ENCODE data around the gene HDAC7.

HDAC7 gene

DNA sequence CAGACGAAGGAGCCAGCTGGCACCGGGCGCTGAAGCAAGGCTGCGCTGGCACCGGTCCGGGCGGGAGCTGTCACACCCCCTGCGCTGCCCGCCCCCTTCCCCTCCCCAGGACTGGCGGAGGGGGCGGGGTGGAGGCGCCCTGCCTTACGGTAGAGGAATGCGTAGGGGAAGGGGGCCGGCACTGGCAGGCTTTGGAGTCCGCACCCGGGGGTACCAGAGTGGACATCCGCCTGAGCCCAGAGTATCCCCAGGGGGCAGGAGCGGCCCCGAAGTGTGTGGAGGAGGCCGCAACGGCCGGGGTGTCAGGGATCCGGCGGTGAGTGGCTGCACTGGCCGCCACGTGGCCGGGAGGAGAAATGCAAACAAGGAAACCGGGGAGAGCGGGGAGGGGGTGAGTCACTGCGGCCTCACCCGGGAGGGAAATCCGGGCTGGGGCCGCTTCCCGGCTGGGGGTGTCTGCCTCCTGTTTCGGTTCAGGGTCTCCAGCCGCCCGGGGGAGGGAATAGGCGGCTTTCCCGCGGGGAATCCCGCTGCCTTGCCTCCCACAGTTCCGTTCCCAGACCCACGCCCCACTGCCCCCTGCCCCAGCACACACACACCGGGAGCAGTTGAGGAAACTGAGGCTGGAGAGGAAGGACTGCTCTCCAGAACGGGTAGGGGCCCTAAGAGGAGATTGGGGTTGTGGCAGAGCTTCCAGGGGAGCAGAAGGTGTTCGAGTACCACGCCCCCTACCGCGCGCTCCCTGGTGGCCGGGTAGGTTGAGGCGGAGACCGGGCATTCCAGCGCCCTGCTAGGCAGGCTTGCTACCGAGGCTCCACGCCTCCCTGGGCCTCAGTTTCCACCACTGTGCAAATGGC is 60.6 kb downstream of the HDAC7 start, which contains the start of gene RAPGEF3:
RAPGEF3 (minus strand) TSS at position 47 of the 857 bp plus-strand sequence. CDS start 324 bp downstream, outside the sequence.
- peak; percentile 69 for DNase-seq (ENCODE audit: low read depth)

DNA sequence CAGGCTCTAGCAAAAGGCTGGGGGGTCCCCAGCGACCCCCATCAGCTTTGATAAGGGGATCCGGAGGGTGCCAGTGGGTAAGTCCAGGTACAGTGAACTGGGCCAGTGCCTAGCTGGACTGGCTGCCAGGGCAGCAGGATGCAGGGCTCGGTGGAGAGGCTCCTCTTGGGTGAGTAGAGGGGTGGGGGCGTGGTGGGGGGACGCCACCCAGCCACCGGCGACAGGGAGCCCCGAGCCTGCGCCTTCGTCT is 61.2 kb downstream of the HDAC7 start:
- DNase-seq (ENCODE audit: low read depth), result no peak

DNA sequence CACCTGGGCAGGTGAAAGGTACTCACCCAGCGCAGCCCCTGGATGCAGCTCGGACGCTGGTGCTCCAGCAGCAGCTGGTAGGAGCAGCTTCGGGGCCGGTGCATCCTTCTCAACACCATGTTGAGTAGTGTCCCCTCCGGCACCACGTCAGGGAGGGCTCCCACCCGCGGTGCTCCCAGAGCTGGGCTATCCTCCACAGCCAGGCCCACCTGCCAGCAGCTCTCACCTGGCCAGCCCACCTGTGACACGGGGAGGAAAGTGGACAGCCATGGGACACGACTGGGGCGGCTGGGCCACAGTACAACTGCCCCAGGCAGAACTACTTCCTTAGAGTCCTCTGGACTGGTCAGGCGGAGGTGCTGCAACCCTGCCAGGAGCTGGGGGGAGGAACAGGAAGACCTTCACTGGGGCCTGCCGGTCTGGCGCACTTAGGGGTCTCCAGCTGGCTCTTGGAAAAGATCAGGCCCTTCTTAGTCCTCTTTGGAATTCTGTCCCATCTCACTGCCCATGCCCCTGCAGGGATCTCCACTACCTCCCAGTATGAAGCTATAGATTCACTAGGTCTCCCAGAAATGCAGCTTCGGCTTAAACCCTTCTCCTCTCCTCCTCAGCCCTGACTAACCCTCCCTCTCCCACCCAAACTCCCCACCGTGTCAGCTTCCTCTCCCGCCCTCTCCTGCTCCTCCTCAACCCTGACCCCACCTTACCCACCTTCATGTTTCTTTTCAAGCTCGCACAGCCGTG is 61.7 kb downstream of the HDAC7 start:
- no peak for DNase-seq (ENCODE audit: low read depth)

DNA sequence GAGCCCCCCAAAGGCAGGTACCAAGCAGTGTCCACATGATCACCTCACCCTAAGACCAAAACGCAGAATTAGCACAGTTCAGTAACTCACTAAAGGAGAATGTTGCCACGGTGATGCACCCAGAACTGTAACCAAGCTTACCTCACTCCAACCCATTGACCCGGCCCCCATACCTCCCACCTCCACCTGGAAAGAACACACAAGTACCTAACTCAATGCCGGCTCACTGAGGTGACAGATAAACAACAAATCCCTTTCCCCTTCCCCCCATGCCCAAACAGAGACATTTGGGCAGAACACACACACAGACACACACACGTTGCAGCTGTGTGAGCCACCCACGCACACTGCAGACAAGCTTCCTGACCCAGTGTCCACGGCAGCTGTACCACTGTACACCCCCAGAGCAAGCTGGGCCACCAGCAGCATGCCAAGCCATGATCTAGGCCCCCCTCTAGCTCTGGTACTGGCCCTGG is 62.3 kb downstream of the HDAC7 start:
- no peak for DNase-seq (ENCODE audit: low read depth)

DNA sequence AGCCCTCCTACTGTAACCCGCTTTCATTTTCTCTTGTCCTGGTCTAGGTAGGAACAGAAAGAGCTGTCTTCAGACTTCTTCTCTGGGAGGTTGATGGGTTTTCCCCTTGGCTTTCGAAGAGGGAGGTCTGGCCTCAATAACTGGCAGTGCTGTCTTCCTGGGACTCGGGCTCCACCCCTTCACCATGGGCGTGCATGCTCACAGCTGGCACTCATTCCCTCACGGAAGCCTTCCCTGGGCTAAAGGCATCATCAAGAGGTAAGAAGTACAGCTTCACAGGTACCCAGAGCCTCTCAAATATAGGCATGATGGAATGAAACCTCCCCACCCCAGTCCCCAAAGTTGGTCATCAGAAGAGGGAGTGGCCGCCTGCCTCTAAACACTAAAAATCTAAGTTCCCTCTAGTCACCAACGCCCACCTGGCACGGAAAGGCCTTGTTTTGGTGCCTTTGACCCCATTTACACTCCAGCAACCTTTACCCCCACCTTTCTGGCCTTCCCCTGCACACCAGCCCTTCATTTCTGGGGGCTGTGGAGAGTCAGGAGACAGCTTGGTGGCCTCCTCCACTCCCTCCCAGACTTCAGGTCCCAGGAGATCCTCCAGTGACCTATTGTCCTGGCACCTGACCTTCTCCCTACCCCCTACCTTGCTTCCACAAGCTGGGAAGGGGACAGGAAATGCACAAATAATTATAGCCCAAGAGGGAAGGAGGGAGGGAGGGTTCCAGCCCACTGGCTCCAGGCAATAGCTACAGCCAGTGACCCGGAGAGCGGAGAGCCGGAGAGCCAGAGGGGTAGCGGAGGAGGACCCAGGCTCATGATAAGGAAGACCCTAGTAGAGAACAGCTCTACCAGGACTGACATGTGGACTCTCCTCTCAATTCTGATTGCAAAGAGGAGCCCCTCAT is 63.8 kb downstream of the HDAC7 start:
- DNase-seq (ENCODE audit: low read depth), result no peak

DNA sequence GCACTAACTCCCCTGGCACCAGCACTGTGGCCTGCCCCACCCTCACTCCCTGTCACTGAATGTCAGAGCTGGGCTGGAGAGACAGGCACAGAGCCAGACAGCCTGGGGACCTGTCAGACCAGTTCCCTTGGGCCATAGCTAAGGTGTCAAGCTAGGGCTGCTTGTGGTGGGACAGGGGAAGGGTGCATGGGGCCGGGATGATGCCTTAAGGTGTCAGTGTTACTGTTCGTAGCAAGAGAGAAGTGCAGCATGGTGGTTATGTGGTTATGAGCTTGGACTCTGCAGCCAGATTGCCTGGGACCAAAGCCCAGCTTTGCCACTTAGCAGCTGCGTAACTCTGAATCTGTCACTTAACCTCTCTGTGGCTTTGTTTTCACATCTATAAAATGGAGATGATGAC is 64.8 kb downstream of the HDAC7 start:
- DNase-seq (ENCODE audit: low read depth), result no peak

DNA sequence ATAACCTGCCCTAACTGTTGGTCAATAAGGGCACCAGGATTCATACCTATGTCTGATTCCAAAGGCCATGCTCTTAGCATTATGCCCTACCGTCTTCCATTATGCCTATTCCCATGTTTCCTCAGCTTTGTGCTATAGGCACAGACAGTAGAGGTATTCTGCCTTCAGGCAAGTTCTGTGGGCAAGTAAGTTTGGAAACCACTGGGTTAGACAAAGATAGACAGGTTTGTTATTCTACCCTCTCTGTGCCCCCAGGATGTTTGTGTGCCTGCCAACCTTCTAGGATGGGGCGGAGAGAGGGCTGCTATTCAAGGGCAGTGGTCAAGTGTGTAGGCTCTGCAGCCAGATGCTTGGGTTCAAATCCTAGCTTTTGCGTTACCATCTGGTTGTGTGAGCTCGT is 65.6 kb downstream of the HDAC7 start:
- DNase-seq (ENCODE audit: low read depth), result no peak

DNA sequence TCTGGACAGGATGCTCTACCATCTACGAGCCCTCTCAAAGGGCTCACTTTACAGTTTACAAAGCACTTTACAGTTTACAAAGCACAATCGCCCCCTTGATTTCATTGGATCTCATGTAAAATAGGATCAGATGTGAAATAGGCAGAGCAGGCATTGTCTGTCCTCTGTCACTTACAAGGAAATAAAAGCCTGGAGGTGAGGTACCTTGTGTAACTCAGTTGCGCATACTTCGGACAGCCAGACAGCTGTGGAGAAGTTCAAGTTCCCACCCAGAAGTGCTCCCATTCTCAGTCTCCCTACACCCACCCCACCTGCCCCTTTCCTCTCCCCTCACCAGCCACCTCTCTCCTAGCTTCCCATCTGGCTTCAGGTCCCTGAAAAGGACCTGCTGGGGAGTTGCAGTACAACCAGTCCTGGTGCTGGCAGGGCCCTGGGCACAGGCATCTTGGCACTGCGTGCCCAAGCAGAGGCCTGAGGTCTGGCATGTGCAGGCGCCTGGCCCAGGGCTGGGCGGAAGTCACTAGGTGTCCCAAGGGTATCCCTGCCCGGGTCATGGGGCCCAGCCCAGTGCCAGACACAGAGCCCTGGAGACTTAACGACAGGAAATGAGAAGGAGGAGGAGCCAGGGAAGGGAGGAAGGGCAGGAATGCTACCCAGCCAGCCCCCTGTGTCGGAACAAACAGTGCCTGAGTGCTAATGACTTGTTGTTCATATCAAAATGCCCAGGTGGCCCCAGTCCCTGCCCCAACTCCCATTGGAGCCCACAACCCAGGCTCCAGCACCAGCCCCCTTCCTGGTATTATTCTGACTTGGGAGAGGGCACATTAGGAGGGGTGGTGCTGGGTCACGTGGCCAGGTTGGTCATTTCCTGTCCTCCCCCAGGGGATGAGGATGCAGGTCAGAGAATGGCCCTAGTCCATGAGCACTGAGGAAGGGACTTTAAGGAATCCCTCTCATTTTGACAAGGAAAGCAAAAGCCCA is 66.4 kb downstream of the HDAC7 start:
- no peak for DNase-seq (ENCODE audit: low read depth)

DNA sequence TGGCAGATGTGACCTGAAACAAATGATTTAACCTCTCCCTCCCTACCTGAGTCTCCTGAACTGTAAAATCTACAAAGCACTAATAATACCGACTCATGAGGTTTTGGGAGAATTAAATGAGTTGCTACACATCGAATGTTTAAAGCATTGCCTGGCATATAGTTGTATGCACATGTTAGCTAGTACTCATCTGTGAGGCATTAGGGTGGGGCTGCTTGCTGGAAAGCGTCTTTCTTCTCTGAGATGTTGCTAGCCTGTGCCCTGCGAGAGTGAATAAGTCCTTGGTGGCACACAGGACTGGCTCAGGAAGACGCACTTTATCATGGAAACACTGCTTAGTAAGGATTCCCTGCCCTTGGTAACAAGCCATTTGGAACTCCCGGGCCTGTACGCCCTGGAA is 67.2 kb downstream of the HDAC7 start:
- DNase-seq (ENCODE audit: low read depth), result peak; percentile 54

DNA sequence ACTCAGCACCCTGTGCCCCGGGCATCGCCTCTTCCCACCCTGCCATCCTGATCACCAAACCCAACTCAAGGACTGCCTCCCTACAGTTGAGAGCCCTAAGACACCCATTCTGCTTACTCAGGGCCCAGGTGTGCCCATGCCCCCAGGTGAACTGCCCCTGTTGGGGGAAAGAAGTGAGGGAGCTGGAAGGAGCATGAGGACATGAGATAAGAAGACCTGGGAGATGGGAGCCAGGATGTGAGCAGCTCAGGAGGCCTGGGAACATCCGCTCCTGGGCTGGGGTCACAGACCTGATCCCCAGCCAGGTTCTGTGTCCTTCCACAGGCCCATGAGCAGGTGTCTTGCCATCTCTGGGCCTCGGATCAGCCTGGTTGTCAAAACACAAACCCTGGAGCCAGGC is 67.6 kb downstream of the HDAC7 start:
- DNase-seq (ENCODE audit: low read depth), result no peak

DNA sequence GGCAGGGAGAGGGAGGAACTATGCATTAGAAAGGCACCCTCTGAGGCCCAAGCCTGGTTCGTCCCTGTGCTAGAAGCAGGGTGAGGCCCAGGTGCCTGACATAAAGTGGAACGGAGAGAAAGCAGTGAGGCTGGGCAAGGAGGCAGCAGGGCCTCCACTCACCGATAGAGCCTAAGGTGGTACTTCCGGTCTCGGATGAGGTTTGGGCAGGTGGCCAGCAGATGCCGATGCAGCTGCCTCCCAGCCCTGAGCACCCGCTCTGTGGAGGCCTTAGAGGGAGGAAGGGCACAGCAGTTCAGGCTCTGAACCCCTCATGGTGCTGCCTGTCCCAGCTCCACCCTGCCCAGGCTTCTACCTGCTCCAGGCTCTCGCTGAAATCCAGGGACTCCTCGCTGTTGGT is 68.1 kb downstream of the HDAC7 start:
- DNase-seq (ENCODE audit: low read depth), result no peak

DNA sequence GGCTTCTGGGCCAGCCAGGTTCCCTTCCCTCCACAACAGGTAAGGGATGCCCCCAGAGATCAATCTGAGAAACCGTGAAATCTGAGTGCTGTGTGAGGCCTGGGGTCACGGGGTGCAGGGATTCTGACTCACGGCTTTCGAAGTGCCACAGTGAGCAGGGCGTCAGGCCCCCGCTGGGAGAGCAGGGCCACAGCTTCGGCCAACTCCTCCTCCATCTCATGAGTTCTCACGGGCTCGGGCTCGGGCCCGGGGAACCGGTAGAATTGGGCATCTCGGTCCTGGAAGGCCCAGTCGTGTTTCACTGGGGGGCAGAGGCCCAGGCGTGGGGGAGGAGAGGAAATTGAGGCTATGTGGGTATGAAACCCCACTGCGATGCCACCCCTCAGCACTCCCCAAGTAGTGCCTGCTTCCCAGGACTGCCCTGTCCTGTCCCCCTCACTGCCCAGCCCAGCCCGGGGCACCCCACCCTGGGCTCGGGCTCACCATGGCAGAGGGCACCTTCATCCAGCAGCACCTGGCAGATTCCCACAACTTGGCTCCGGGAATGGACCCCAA is 68.7 kb downstream of the HDAC7 start:
- no peak for DNase-seq (ENCODE audit: low read depth)

DNA sequence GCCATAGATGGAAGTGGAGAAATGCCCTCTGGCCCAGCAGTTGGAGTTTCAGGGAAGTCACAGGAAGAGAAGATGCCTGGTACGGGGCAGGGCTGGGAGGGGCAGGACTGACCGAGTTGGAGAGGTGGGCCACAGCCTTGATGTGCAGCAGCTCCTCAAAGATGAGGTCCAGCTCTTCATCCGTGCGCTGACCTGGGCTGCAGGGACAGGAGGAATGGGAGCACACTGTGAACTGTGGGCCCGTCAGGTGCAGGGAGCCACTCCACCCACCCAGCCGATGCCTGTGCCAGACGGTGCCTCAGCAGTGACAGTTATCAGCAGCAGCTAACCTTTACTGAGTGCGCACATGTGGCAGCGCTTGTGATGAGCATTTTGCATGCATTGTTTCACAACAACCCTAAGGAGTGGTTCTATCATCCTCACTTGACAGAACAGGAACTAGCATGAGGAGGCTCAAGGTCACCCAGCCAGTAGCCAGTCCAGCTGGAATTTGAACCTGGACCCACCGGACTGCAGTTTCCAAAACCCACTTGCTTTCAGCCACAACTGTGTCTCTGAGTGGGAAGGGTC is 69.4 kb downstream of the HDAC7 start:
- no peak for DNase-seq (ENCODE audit: low read depth)

DNA sequence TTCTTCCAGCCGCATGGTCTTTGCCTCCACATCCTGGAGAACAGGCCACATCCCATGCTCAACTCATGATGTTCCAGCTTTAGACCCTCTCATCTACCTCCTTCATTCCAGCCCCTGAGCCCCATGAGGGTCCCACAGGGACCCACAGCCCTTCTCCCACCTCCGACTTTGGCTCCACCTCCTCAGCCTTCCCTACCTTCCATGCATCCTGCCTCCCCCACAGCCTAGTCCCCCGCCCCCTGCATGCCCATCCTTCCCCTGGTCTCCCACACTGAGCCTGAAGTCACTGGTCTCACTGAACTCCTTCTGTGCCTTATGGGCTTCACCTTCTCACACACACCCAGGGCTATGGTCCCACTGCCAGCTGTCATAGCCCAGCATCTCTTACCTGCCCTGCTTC is 70.8 kb downstream of the HDAC7 start:
- no peak for DNase-seq (ENCODE audit: low read depth)

DNA sequence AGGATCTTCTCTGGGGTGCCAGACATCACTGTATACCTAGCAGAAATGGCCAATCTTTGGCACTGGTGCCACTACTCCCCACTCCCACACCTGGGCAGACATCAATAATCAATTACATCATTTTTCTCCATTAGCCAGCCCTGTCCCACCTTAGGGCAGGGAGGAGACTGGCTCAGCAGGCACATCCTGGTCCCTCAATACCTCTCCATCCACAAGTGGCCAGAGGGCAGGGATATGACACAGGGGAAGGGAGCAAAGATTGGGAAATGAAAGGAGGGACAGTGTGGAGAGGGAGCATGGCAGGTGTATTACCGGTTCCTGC is 71.2 kb downstream of the HDAC7 start:
- no peak for DNase-seq (ENCODE audit: low read depth)

DNA sequence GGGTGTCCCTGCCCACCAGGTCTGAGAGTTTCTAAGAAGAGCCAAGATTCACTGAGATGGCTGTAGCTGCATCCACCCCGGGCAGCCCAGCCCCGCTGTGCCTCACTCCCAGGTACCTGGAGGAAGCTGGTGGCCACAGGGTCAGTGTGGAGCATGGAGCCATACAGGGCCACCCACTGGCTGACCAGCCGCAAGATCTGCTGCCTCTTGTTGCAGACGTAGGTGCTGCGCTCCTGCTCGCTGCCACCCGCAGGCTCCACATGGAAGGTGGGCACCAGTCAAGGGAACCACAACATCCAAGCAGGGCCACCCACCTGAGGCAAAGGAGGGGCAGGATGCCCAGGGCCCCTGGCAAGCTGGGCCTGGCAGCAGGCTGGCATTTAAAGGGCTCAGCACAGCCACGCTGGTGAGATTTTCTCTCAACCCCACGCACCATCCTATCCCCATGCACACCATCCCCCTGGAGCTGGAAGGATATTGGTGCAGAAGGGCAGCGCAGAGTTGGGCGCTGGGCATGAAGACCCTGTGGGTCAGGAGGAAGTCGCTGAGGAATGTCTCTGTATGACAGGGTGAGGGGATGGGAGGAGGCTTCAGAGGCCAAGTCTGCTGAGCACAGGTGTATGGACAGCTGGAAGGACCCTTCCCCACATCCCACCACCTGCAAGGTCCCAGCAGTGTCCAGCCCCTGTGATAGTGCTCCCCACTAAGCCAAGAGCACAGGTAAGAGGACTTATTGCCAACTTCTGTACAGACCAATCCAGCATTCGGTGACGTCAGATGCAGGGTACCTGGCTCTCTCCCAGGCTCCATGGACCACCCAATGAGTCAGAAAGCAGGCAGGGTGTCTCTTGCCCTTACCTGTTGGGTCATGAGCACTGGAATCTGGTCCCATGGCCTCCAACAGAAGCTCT is 71.9 kb downstream of the HDAC7 start:
- no peak for DNase-seq (ENCODE audit: low read depth)

DNA sequence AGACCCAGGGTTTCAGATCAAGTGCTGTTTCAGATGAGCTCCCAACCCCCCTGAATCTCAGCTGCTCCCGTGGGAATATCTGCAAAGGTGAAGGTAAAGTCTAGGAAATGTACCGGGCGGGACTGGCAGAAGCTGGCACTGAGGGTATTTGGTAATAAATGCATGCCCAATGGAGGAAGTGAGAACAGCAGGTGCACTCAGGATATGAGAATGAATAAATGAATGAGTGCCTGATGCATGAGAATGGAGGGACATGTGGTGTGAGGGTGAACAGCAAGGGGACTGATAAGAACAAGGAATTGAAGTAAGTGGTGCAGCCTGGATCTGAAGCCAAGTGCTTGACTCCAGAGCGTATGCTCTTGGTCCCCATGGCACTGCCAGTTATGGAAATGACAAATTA is 72.6 kb downstream of the HDAC7 start:
- no peak for DNase-seq (ENCODE audit: low read depth)

DNA sequence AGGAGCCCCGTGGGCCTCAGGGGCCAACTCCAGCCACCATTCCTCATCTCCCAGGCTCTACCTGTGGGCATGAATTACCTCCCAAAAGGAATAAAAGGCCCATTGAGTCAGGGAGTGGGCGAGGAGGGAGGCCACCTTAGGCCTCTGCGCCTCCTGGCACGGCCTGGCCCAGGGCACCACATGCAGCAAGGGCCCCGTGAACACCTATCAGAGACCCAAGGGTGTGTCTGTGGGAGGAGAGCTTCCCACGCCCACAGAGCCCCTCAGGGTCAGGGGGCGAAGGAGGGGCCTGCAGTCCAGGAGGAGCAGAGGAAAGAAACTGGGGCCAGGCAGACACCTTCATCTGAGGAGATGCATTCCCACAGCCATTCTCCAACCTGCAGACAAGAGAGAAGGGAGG is 73.2 kb downstream of the HDAC7 start:
- no peak for DNase-seq (ENCODE audit: low read depth)

DNA sequence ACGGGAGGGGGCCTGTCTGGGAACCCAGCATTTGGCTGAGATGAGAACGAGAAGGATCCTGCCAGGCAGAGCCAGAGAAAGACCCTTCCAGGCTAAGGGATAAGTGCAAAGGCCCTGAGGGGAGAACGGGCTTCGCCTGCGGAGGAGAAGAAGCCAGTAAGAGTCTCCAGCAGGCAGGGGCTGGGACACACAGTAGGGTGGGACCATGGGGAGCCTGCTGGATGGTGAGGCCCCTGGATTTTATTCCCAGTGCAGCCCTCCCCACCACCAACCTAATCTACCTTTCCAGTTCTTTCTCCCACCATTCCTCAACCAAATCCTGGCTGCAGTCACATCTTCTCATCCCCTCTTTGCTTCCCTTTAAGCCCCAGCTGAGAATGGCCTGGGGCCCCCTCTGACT is 73.6 kb downstream of the HDAC7 start:
- DNase-seq (ENCODE audit: low read depth), result no peak
